Transverse colon (tissue), 4 donors: ENCODE data around the gene ADCY10. TPM values are rescaled to one million over a fixed set of nuclear protein-coding genes. Genes with fewer than 3 reads are reported as not detected.
"Not testable (repeated sequence)": the region's sequence is repeated elsewhere in the genome, so short reads cannot be mapped to it uniquely, and the experiment has no call there.

ENCODE experiments used
- DNase-seq: peaks from one replicate; pipeline ENCODE4 v3.0.0-alpha.2; 2019
- H3K27ac ChIP-seq, 4 donors: fragments of 200-600 bp; sonication (generic); 2 replicates each; pipeline ENCODE4 v1.5.1; 2016 to 2018; ENCODE audit warnings: inconsistent platforms in 4 of 4
- H3K27me3 ChIP-seq: fragments of 200-600 bp; sonication (generic); 2 replicates; pipeline ENCODE4 v1.5.1; 2017; ENCODE audit warnings: inconsistent platforms
- H3K36me3 ChIP-seq, 4 donors: fragments of 200-600 bp; sonication (generic); 2 replicates each; pipeline ENCODE4 v1.5.1; 2017 to 2019; ENCODE audit warnings: inconsistent platforms in 4 of 4
- H3K4me1 ChIP-seq, 4 donors: fragments of 200-600 bp; sonication (generic); 2 replicates each; pipeline ENCODE4 v1.5.1; 2017 to 2020; ENCODE audit warnings: inconsistent platforms in 4 of 4
- H3K4me3 ChIP-seq, 4 donors: fragments of 200-600 bp; sonication (generic); 1 replicate in 1 of 4; 2 replicates in 3 of 4; pipeline versions ENCODE4 v1.5.1 to v1.6.1; 2017 to 2019; ENCODE audit warnings: inconsistent platforms in 4 of 4
- H3K9me3 ChIP-seq, 2 donors: fragments of 200-600 bp; sonication (generic); 2 replicates each; pipeline ENCODE4 v1.5.1; 2017 to 2019; ENCODE audit warnings: inconsistent platforms in 2 of 2
- CTCF ChIP-seq, 5 experiments: fragments of 200-600 bp in 3 of 5; fragments of 450-650 bp in 2 of 5; sonication (generic) in 3 of 5; IDR thresholded peaks; 1 replicate in 2 of 5; 2 replicates in 3 of 5; pipeline ENCODE4 v1.5.1; 2016 to 2017; ENCODE audit warnings: antibody characterized with exemption in 5 of 5, inconsistent platforms in 3 of 5, mild to moderate bottlenecking in 2 of 5, moderate library complexity in 1 of 5
- EP300 ChIP-seq: sonication (generic); formaldehyde crosslinking; IDR thresholded peaks from one replicate; pipeline ENCODE4 v1.6.1; 2017; ENCODE audit warnings: antibody characterized with exemption, low read depth
- POLR2A ChIP-seq: fragments of 450-650 bp; IDR thresholded peaks from one replicate; pipeline ENCODE4 v1.6.1; 2016; ENCODE audit warnings: antibody characterized with exemption, mild to moderate bottlenecking, moderate library complexity
- POLR2AphosphoS5 ChIP-seq, 3 donors: sonication (generic); formaldehyde crosslinking; IDR thresholded peaks; one replicate each; pipeline ENCODE4 v1.6.1; 2016; ENCODE audit warnings: antibody characterized with exemption in 3 of 3
- WGBS, 2 donors: methylation state at CpG; one replicate each; pipeline ENCODE4 v1.1.5; 2018; ENCODE audit warnings: low coverage in 1 of 2; 5-methylcytosine and 5-hydroxymethylcytosine counted together
- in situ Hi-C, 4 donors: fragments of 200-750 bp; cut with MboI; loops; one replicate each; pipeline versions ENCODE4 v1.15.0 to v1.15.1; 2017; ENCODE audit warnings: low sequenced_read_pairs in 3 of 4, low pct_ligation_motif_present in 1 of 4, low pct_unique_long_range_greater_than_20kb in 1 of 4
- intact Hi-C: fragments of 100-400 bp; cut with DNase I; formaldehyde crosslinking; loops from one replicate; pipeline ENCODE4 v1.15.1; 2023; ENCODE audit warnings: low total_unique reads
- total RNA-seq, 4 donors: library from RNA; depleted of rRNA; stranded (reverse); fragments of >200 nt; gene quantifications; one replicate each; pipeline ENCODE4 v1.1.0, GENCODE V29; 2016

ADCY10 gene
- total RNA-seq, 4 donors from 2014 or later = 0.27 to 3.7 TPM; not detected in 2

GRCh38 chr1:167836197-167836596 is 77.7 kb downstream of the ADCY10 start:
- intact Hi-C loops = no loop called here
- 91 to 92% methylated on average over 4 of the region's 4 CpGs for WGBS, 2 donors
- TF ChIP-seq POLR2A (no peak), CTCF (IDR thresholded peaks at IDR 0.05) (no peak), EP300 (no peak), POLR2AphosphoS5 (IDR thresholded peaks at IDR 0.05) (no peak)

GRCh38 chr1:167833904-167834303 is 80.0 kb downstream of the ADCY10 start:
- Histone ChIP-seq H3K9me3 (no peaks in the 10 kb centered on the region), H3K4me1 (no peaks in the 10 kb centered on the region), H3K27ac (no peak overlapping the region), H3K36me3 (no peaks in the 10 kb centered on the region), H3K27me3 (no peaks in the 10 kb centered on the region), H3K4me3 (no peak overlapping the region)
- in situ Hi-C loops (no loop called here), intact Hi-C loops (no loop called here)
- TF ChIP-seq CTCF (IDR thresholded peaks at IDR 0.05) (no peak), POLR2AphosphoS5 (IDR thresholded peaks at IDR 0.05) (no peak), EP300 (no peak), POLR2A (no peak)
- no peak for DNase-seq

More at GRCh38 chr1:167836197-167836596, 77.7 kb downstream of the ADCY10 start:
- no peaks in the 10 kb centered on the region for H3K36me3 ChIP-seq
- H3K9me3 ChIP-seq = no peaks in the 10 kb centered on the region
- H3K4me3 ChIP-seq = no peak overlapping the region
- no peak overlapping the region for H3K27ac ChIP-seq
- H3K27me3 ChIP-seq = no peaks in the 10 kb centered on the region
- in situ Hi-C loops = no loop called here
- DNase-seq = no peak
- H3K4me1 ChIP-seq = no peaks in the 10 kb centered on the region

GRCh38 chr1:167832693-167833092 is 81.2 kb downstream of the ADCY10 start:
- H3K27ac ChIP-seq = no peak overlapping the region
- DNase-seq = no peak
- H3K27me3 ChIP-seq = no peaks in the 10 kb centered on the region
- intact Hi-C loops (no loop called here), in situ Hi-C loops (no loop called here)
- no peaks in the 10 kb centered on the region for H3K36me3 ChIP-seq
- H3K9me3 ChIP-seq = no peaks in the 10 kb centered on the region
- no peaks in the 10 kb centered on the region for H3K4me1 ChIP-seq
- no peak for TF ChIP-seq EP300
- TF ChIP-seq POLR2AphosphoS5 (IDR thresholded peaks at IDR 0.05) = no peak
- TF ChIP-seq POLR2A = no peak
- TF ChIP-seq CTCF (IDR thresholded peaks at IDR 0.05) = no peak
- H3K4me3 ChIP-seq = no peak overlapping the region
- WGBS, 2 donors = 96% methylated on average over 5 of the region's 5 CpGs; no CpG with 5 or more reads in 1 of the 2 donors

- H3K4me3 ChIP-seq, in situ Hi-C loops, H3K36me3 ChIP-seq, H3K9me3 ChIP-seq, DNase-seq, H3K27ac ChIP-seq, H3K27me3 ChIP-seq, H3K4me1 ChIP-seq, intact Hi-C loops: not testable (repeated sequence)
- WGBS, 2 donors = 50 to 76% methylated on average over 3 to 5 of the region's 5 CpGs
Measured at GRCh38 chr1:167830668-167831067, 83.3 kb downstream of the ADCY10 start.

GRCh38 chr1:167829868-167830267 is 84.1 kb downstream of the ADCY10 start:
- WGBS, 2 donors = 46 to 52% methylated on average over 2 of the region's 2 CpGs
- intact Hi-C loops = no loop called here
- Histone ChIP-seq H3K4me3 (no peak overlapping the region), H3K9me3 (no peaks in the 10 kb centered on the region), H3K27ac (no peak overlapping the region), H3K36me3 (no peaks in the 10 kb centered on the region), H3K27me3 (no peaks in the 10 kb centered on the region), H3K4me1 (no peaks in the 10 kb centered on the region)
- no peak for TF ChIP-seq EP300
- TF ChIP-seq POLR2AphosphoS5 (IDR thresholded peaks at IDR 0.05) = no peak
- TF ChIP-seq CTCF (IDR thresholded peaks at IDR 0.05) = no peak
- TF ChIP-seq POLR2A = no peak
- in situ Hi-C loops = no loop called here
- DNase-seq = no peak
